GM19467 (cell line): ENCODE results near the gene PON3.
A peak's percentile ranks its signal among the peaks of the same experiment; 100 is the strongest.

ENCODE experiments used
- ATAC-seq: cut with Tn5 transposase; IDR thresholded peaks from one replicate; pipeline ENCODE4 v1.9.1; 2021; ENCODE audit warnings: mild to moderate bottlenecking, moderate library complexity; ENCODE audit not compliant: unreplicated experiment

Gene PON3

GRCh38 chr7:95396136-95397032 is at the start of gene PON3:
TSS of gene PON3 (minus strand) at chr7:95396375. CDS start at chr7:95396350, 25 bp downstream.
- ATAC-seq: no peak

GRCh38 chr7:95444796-95445195 is 48.6 kb upstream of the PON3 start:
- no peak for ATAC-seq

GRCh38 chr7:95441042-95441823 is 45.1 kb upstream of the PON3 start:
- no peak for ATAC-seq

GRCh38 chr7:95440394-95441038 is 44.3 kb upstream of the PON3 start:
- ATAC-seq: no peak

GRCh38 chr7:95436407-95436806 is 40.2 kb upstream of the PON3 start:
- no peak for ATAC-seq

- no peak for ATAC-seq
Observed at GRCh38 chr7:95435422-95435780, 39.2 kb upstream of the PON3 start.

- ATAC-seq: peak; percentile 96
Observed at GRCh38 chr7:95434557-95435421, 38.6 kb upstream of the PON3 start, which contains the start of gene PON2. TSS of gene PON2 (minus strand) at chr7:95435028. CDS start at chr7:95434951, 77 bp downstream.

- no peak for ATAC-seq
Observed at GRCh38 chr7:95433952-95434556, 37.9 kb upstream of the PON3 start.

GRCh38 chr7:95433129-95433528 is 37.0 kb upstream of the PON3 start:
- ATAC-seq: no peak

- no peak for ATAC-seq
Observed at GRCh38 chr7:95432606-95433005, 36.4 kb upstream of the PON3 start.

- ATAC-seq: no peak
Observed at GRCh38 chr7:95430864-95431263, 34.7 kb upstream of the PON3 start.

- no peak for ATAC-seq
Observed at GRCh38 chr7:95429241-95429990, 33.2 kb upstream of the PON3 start.

- no peak for ATAC-seq
Observed at GRCh38 chr7:95427914-95428516, 31.8 kb upstream of the PON3 start.

GRCh38 chr7:95427166-95427565 is 31.0 kb upstream of the PON3 start:
- ATAC-seq: no peak

GRCh38 chr7:95425694-95426093 is 29.5 kb upstream of the PON3 start:
- ATAC-seq: no peak

GRCh38 chr7:95424716-95425115 is 28.5 kb upstream of the PON3 start:
- ATAC-seq: no peak

GRCh38 chr7:95421847-95422444 is 25.8 kb upstream of the PON3 start:
- ATAC-seq: no peak

GRCh38 chr7:95421000-95421846 is 25.0 kb upstream of the PON3 start:
- ATAC-seq: no peak
